CD14-positive monocyte (primary cell): Measurements from ENCODE around the gene SIK3. TPM values are rescaled to one million over a fixed set of nuclear protein-coding genes. Genes with fewer than 3 reads are reported as not detected.

ENCODE experiments used
- DNase-seq, 3 donors: peaks; one replicate each; pipeline ENCODE4 v3.0.0-alpha.2; 2011 to 2022
- H2AFZ ChIP-seq: 2 replicates; pipeline ENCODE4 v1.6.0; 2012; ENCODE audit warnings: mild to moderate bottlenecking, low read depth, low read length, inconsistent platforms; ENCODE audit not compliant: insufficient read depth, poor library complexity, severe bottlenecking
- H3K27ac ChIP-seq, 2 donors: 1 replicate in 1 of 2; 2 replicates in 1 of 2; pipeline ENCODE4 v1.5.1; 2012 to 2013; ENCODE audit warnings: low read length in 2 of 2, control low read depth in 1 of 2, inconsistent platforms in 1 of 2, low read depth in 1 of 2, mild to moderate bottlenecking in 1 of 2
- H3K27me3 ChIP-seq, 2 donors: one replicate each; pipeline versions ENCODE4 v1.6.0 to v1.6.1; 2011 to 2013; ENCODE audit warnings: low read length in 2 of 2; ENCODE audit not compliant: control insufficient read depth in 2 of 2, insufficient read depth in 2 of 2
- H3K36me3 ChIP-seq, 2 donors: replicated peaks in 1 of 2; 1 replicate in 1 of 2; 2 replicates in 1 of 2; pipeline versions ENCODE4 v1.5.1 to v1.6.1; 2012 to 2013; ENCODE audit warnings: low read length in 2 of 2, control low read depth in 1 of 2, inconsistent platforms in 1 of 2, mild to moderate bottlenecking in 1 of 2; ENCODE audit not compliant: insufficient read depth in 2 of 2, control insufficient read depth in 1 of 2
- H3K4me1 ChIP-seq, 2 donors: 1 replicate in 1 of 2; 2 replicates in 1 of 2; pipeline versions ENCODE4 v1.5.1 to v1.6.1; 2012 to 2013; ENCODE audit warnings: low read length in 2 of 2, control low read depth in 1 of 2, inconsistent platforms in 1 of 2, mild to moderate bottlenecking in 1 of 2, moderate library complexity in 1 of 2; ENCODE audit not compliant: insufficient read depth in 2 of 2, control insufficient read depth in 1 of 2
- H3K4me2 ChIP-seq: replicated peaks from 2 replicates; pipeline ENCODE3; 2012; ENCODE audit warnings: low read length, moderate library complexity, mild to moderate bottlenecking; ENCODE audit not compliant: poor library complexity, severe bottlenecking; ENCODE audit errors: extremely low read depth
- H3K4me3 ChIP-seq, 3 experiments: fragments of 200-600 bp in 1 of 3; sonication (generic) in 1 of 3; replicated peaks in 1 of 3; 1 replicate in 2 of 3; 2 replicates in 1 of 3; pipeline ENCODE4 v1.5.1; 2011 to 2013; ENCODE audit warnings: low read length in 3 of 3, mild to moderate bottlenecking in 3 of 3, control low read depth in 2 of 3, low read depth in 2 of 3, inconsistent platforms in 1 of 3, moderate library complexity in 1 of 3
- H3K79me2 ChIP-seq: 2 replicates; pipeline ENCODE4 v1.6.0; 2012; ENCODE audit warnings: mild to moderate bottlenecking, control low read depth, inconsistent platforms, low read length, moderate library complexity; ENCODE audit not compliant: insufficient read depth
- H3K9ac ChIP-seq: 2 replicates; pipeline ENCODE4 v1.6.0; 2017; ENCODE audit warnings: low read length, mild to moderate bottlenecking; ENCODE audit not compliant: insufficient read depth, poor library complexity, severe bottlenecking
- H3K9me3 ChIP-seq, 2 donors: replicated peaks in 1 of 2; 1 replicate in 1 of 2; 2 replicates in 1 of 2; pipeline versions ENCODE4 v1.5.1 to v1.6.1; 2012 to 2013; ENCODE audit warnings: low read length in 2 of 2, control low read depth in 1 of 2; ENCODE audit not compliant: control insufficient read depth in 1 of 2, insufficient read depth in 1 of 2
- H4K20me1 ChIP-seq: 2 replicates; pipeline ENCODE4 v1.6.0; 2012; ENCODE audit warnings: mild to moderate bottlenecking, low read length, control low read depth, moderate library complexity; ENCODE audit not compliant: insufficient read depth
- H3K27ac Mint-ChIP-seq, 7 donors: one replicate each; pipeline ENCODE4 v1.8.0; 2020; ENCODE audit warnings: mild to moderate bottlenecking in 7 of 7, mixed read lengths in 7 of 7, moderate library complexity in 6 of 7, inconsistent platforms in 2 of 7
- H3K27me3 Mint-ChIP-seq, 3 donors: one replicate each; pipeline ENCODE4 v1.8.0; 2021 to 2022; ENCODE audit warnings: low read depth in 3 of 3, mild to moderate bottlenecking in 3 of 3, mixed read lengths in 3 of 3, moderate library complexity in 3 of 3, inconsistent platforms in 1 of 3
- H3K36me3 Mint-ChIP-seq, 2 donors: one replicate each; pipeline ENCODE4 v1.8.0; 2020; ENCODE audit warnings: mixed read lengths in 2 of 2, inconsistent platforms in 1 of 2, mild to moderate bottlenecking in 1 of 2
- H3K4me1 Mint-ChIP-seq: one replicate; pipeline ENCODE4 v1.8.0; 2020; ENCODE audit warnings: mild to moderate bottlenecking, mixed read lengths
- H3K4me3 Mint-ChIP-seq, 2 donors: one replicate each; pipeline ENCODE4 v1.8.0; 2020; ENCODE audit warnings: mild to moderate bottlenecking in 2 of 2, mixed read lengths in 2 of 2, moderate library complexity in 1 of 2
- H3K9me3 Mint-ChIP-seq, 7 donors: one replicate each; pipeline ENCODE4 v1.8.0; 2020 to 2022; ENCODE audit warnings: mixed read lengths in 7 of 7, mild to moderate bottlenecking in 6 of 7, moderate library complexity in 6 of 7, inconsistent platforms in 2 of 7
- WGBS: methylation state at CpG from one replicate; pipeline ENCODE4 v1.1.5; 2013; ENCODE audit warnings: missing lambda C conversion rate; ENCODE audit not compliant: insufficient coverage; 5-methylcytosine and 5-hydroxymethylcytosine counted together
- intact Hi-C, 2 donors: fragments of 100-400 bp; cut with micrococcal nuclease; formaldehyde crosslinking; loops; one replicate each; pipeline versions ENCODE4 v1.15.0 to v1.15.1; 2023
- polyA plus RNA-seq, 3 donors: library from polyadenylated mRNA; depleted of rRNA in 1 of 3; unstranded in 2 of 3; stranded (reverse) in 1 of 3; fragments of 300-500 nt in 2 of 3; fragments of >200 nt in 1 of 3; fragmentation: Illumina TruSeq in 2 of 3; gene quantifications; 1 replicate in 2 of 3; 2 replicates in 1 of 3; pipeline ENCODE4 v1.2.3, GENCODE V29; 2012 to 2021
- TF ChIP-seq, protein P1 (sequence below): fragments of 200-600 bp; IDR thresholded peaks from one replicate; pipeline ENCODE4 v1.8.0; 2022; ENCODE audit warnings: antibody characterized with exemption, mild to moderate bottlenecking

The SIK3 gene
- polyA plus RNA-seq, 3 donors: 18.3 to 142 (median 20.0) TPM

DNA sequence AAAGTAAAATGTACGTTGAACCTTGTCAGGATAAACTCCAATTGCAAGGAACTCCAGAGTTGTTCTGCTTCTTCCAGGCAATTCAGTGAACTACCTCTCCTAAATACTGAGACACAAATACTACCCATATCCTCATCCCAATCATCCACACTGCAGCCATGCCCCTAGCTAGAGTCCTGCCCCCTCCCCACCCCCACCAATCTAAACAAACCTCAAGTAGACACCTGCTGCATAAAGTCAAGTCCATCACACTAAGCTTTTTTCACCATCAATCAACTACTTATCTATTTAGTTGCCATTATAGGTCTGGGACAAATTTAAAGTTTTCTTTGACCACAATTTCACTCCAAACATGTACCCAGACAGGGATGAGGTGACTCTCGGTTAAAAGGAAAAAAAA, 167.6 kb downstream of the SIK3 start:
- Histone ChIP-seq H3K27me3 (no peaks in the 10 kb centered on the region), H3K9me3 (no peaks in the 10 kb centered on the region), H3K9ac (peak overlapping the region; percentile 22), H3K4me3 (peak overlapping the region in 2 of 3 experiments; percentile 10 to 52), H3K36me3 (peaks cover 11 to 25% of the 10 kb centered on the region in 2 donors), H4K20me1 (peaks cover 7% of the 10 kb centered on the region), H3K4me2 (peak overlapping the region; percentile 54), H2AFZ (no peak overlapping the region), H3K4me1 (peaks cover 47 to 52% of the 10 kb centered on the region in 2 donors), H3K27ac (peak overlapping the region in 1 of 2 donors; percentile 72), H3K79me2 (peaks cover 68% of the 10 kb centered on the region)
- H3K4me3 Mint-ChIP-seq: peak overlapping the region in 1 of 2 donors; percentile 79
- no peaks in the 10 kb centered on the region for H3K27me3 Mint-ChIP-seq
- peaks cover 25 to 33% of the 10 kb centered on the region in 2 donors for H3K36me3 Mint-ChIP-seq
- DNase-seq: no peak
- peaks cover 62% of the 10 kb centered on the region for H3K4me1 Mint-ChIP-seq
- 9% methylated on average over 1 of the region's 2 CpGs for WGBS
- TF ChIP-seq, protein P1, sequence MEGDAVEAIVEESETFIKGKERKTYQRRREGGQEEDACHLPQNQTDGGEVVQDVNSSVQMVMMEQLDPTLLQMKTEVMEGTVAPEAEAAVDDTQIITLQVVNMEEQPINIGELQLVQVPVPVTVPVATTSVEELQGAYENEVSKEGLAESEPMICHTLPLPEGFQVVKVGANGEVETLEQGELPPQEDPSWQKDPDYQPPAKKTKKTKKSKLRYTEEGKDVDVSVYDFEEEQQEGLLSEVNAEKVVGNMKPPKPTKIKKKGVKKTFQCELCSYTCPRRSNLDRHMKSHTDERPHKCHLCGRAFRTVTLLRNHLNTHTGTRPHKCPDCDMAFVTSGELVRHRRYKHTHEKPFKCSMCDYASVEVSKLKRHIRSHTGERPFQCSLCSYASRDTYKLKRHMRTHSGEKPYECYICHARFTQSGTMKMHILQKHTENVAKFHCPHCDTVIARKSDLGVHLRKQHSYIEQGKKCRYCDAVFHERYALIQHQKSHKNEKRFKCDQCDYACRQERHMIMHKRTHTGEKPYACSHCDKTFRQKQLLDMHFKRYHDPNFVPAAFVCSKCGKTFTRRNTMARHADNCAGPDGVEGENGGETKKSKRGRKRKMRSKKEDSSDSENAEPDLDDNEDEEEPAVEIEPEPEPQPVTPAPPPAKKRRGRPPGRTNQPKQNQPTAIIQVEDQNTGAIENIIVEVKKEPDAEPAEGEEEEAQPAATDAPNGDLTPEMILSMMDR: no peak
- peak overlapping the region; percentile 75 to 97 (median 86) for H3K27ac Mint-ChIP-seq
- H3K9me3 Mint-ChIP-seq: peaks cover 0 to 2% (median 0%) of the 10 kb centered on the region in 7 donors
- intact Hi-C loops: no loop called here

DNA sequence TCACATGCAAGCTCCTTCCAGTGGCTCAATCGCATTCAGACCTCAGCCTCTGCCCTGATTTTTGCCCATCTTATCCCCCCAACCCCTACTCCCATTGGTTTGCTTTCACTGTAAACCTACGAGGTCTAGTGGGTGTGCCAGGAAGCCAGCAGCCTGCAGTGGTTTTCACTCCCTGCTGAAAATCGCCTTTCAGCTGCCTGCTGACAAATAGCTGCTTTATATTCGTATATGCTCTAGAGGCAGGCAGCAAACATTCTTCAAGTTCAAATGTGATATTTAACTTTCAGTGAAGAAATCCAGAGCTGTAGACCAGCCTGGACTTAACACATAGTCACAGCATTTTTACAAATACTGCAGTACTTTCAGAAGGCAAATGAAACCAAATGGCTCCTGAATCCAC, 168.1 kb downstream of the SIK3 start:
- H3K4me1 Mint-ChIP-seq: peaks cover 62% of the 10 kb centered on the region
- H3K27ac Mint-ChIP-seq: peak overlapping the region; percentile 75 to 97 (median 90)
- peak overlapping the region; percentile 38 for H2AFZ ChIP-seq
- peaks cover 13 to 29% of the 10 kb centered on the region in 2 donors for H3K36me3 ChIP-seq
- no peaks in the 10 kb centered on the region for H3K27me3 ChIP-seq
- no peak for DNase-seq
- peak overlapping the region; percentile 54 for H3K4me2 ChIP-seq
- H3K9me3 Mint-ChIP-seq: peaks cover 0 to 2% (median 0%) of the 10 kb centered on the region in 7 donors
- intact Hi-C loops: no loop called here
- H3K4me3 Mint-ChIP-seq: peak overlapping the region; percentile 59 to 79
- H3K27ac ChIP-seq: peak overlapping the region; percentile 45 to 72
- H3K36me3 Mint-ChIP-seq: peaks cover 25 to 37% of the 10 kb centered on the region in 2 donors
- peak overlapping the region in 2 of 3 experiments; percentile 10 to 52 for H3K4me3 ChIP-seq
- H3K9ac ChIP-seq: peak overlapping the region; percentile 22
- H3K4me1 ChIP-seq: peaks cover 47 to 52% of the 10 kb centered on the region in 2 donors
- peaks cover 8% of the 10 kb centered on the region for H4K20me1 ChIP-seq
- TF ChIP-seq, protein P1: no peak
- peaks cover 68% of the 10 kb centered on the region for H3K79me2 ChIP-seq
- H3K9me3 ChIP-seq: no peaks in the 10 kb centered on the region
- WGBS: 8% methylated on average over 2 of the region's 4 CpGs
- no peaks in the 10 kb centered on the region for H3K27me3 Mint-ChIP-seq
